ENCODE measurements around the gene SRC. TPM values are rescaled to one million over a fixed set of nuclear protein-coding genes. Genes with fewer than 3 reads are reported as not detected.

SRC gene
- total and polyA plus RNA-seq, 10 donors = 7.0 to 68.0 (median 31.2) TPM

- Histone ChIP-seq H3K36me3 (peaks cover 0 to 99% (median 14%) of the 10 kb centered on the region in 6 donors), H3K27ac (no peak overlapping the region), H3K4me1 (peaks cover 0 to 7% (median 0%) of the 10 kb centered on the region in 6 donors), H3K4me3 (no peak overlapping the region), H3K9me3 (no peaks in the 10 kb centered on the region), H3K27me3 (replicated peaks in 1 of 7) (peaks cover 0 to 13% (median 0%) of the 10 kb centered on the region in 7 donors)
- DNase-seq = no peak
- TF ChIP-seq POLR2A (IDR thresholded peaks at IDR 0.05) (no peak), POLR2AphosphoS5 (IDR thresholded peaks at IDR 0.05) (no peak), CTCF (IDR thresholded peaks at IDR 0.05 in 8 of 11, conservative IDR thresholded peaks at IDR 0.05 in 3 of 11) (no peak)
- intact Hi-C loops (cut with DNase I; ENCODE audit: low total_unique reads) = no loop called here
- WGBS, 5 donors = 74 to 84% (median 77%) methylated on average over 15 of the region's 15 CpGs
These were observed 53.0 kb downstream of the SRC start for GRCh38 chr20:37398750-37399621.

GRCh38 chr20:37401282-37401929 lies 55.5 kb downstream of the SRC start:
- WGBS, 5 donors = 92 to 95% (median 93%) methylated on average over 8 to 9 of the region's 9 CpGs
- Histone ChIP-seq H3K36me3 (peaks cover 0 to 82% (median 13%) of the 10 kb centered on the region in 6 donors), H3K4me3 (no peak overlapping the region), H3K9me3 (no peaks in the 10 kb centered on the region), H3K27me3 (replicated peaks in 1 of 7) (peaks cover 0 to 13% (median 0%) of the 10 kb centered on the region in 7 donors), H3K27ac (no peak overlapping the region), H3K4me1 (peaks cover 0 to 5% (median 4%) of the 10 kb centered on the region in 6 donors)
- intact Hi-C loops (cut with DNase I; ENCODE audit: low total_unique reads) = no loop called here
- DNase-seq = no peak
- no peak for TF ChIP-seq POLR2AphosphoS5 (IDR thresholded peaks at IDR 0.05)

GRCh38 chr20:37401930-37402675 lies 56.2 kb downstream of the SRC start:
- H3K4me1 ChIP-seq = peaks cover 0 to 12% (median 10%) of the 10 kb centered on the region in 6 donors
- TF ChIP-seq POLR2AphosphoS5 (IDR thresholded peaks at IDR 0.05) (peak in 1 of 3 donors; percentile 8), POLR2A (IDR thresholded peaks at IDR 0.05) (no peak), CTCF (IDR thresholded peaks at IDR 0.05 in 8 of 11, conservative IDR thresholded peaks at IDR 0.05 in 3 of 11) (no peak)
- peaks cover 0 to 75% (median 13%) of the 10 kb centered on the region in 6 donors for H3K36me3 ChIP-seq
- intact Hi-C loops (cut with DNase I; ENCODE audit: low total_unique reads) = no loop called here
- H3K9me3 ChIP-seq = no peaks in the 10 kb centered on the region
- no peak for DNase-seq
- H3K27ac ChIP-seq = no peak overlapping the region
- 80 to 93% (median 86%) methylated on average over 25 to 30 of the region's 30 CpGs for WGBS, 5 donors
- H3K27me3 ChIP-seq (replicated peaks in 1 of 7) = peaks cover 0 to 16% (median 0%) of the 10 kb centered on the region in 7 donors
- no peak overlapping the region for H3K4me3 ChIP-seq
